ENCODE results near the gene WDR31.

DNA sequence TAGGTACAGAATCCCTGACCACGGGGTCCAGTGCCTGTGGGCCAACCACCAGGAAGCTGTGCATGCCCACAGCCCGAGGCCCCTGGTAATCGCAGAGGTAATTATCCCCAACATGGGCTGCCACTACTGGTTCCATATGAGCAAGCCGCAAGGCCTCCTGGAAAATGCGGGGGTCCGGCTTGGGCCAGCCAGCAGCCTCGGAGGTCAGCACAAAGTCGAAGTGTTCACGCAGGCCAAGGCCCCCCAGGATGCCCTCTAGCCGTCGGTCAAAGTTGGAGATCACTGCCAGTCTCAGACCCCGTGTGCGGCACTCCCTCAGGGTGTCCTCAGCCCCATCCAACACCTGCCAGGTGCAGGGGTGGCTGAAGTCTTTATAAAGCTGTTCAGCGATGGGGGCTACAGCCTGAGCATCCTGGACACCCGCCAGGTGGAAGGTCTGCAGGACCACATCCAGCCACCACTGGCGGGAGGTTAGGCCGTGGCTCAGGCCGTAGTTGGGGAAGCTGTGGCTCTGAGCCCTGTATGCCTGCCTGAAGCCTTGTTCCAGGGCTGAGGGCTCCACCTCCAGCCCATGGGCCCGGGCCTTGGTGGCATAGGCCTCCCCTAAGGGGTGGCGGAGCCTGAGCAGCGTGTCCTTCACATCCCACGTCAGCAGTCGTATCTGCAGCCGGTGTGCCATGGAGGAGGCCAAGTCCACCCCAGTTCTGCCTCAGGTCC, 33.8 kb upstream of the WDR31 start:
- TF ChIP-seq GATA3 (IDR thresholded peaks at IDR 0.05; ENCODE audit: low read depth, low read length) (no peak), GATA2 (IDR thresholded peaks at IDR 0.05; ENCODE audit: low read depth, low read length) (no peak)
